ENCODE results near the gene RASGRP1. TPM values are rescaled to one million over a fixed set of nuclear protein-coding genes. Genes with fewer than 3 reads are reported as not detected.

Gene RASGRP1
- polyA plus RNA-seq, 1 of the 3 experiments (the other 2 are of a cell fraction): 0.03 TPM

GRCh38 chr15:38600236-38600635 is 35.6 kb upstream of the RASGRP1 start:
- TF ChIP-seq ELF1 (IDR thresholded peaks at IDR 0.05): no peak
- no peak for TF ChIP-seq FOXM1 (IDR thresholded peaks at IDR 0.05; ENCODE audit: low read depth)
- TF ChIP-seq GATA2 (CRISPR knock-in tag; IDR thresholded peaks at IDR 0.05): no peak
- no peak for TF ChIP-seq EZH2phosphoT487 (IDR thresholded peaks at IDR 0.05; ENCODE audit: borderline replicate concordance, low read depth)
- no peak for TF ChIP-seq USF1 (IDR thresholded peaks at IDR 0.05; ENCODE audit: borderline replicate concordance, low read depth)
- TF ChIP-seq RCOR1 (IDR thresholded peaks at IDR 0.05; ENCODE audit: low read length): no peak
- no peak for TF ChIP-seq POLR2AphosphoS5 (IDR thresholded peaks at IDR 0.05; ENCODE audit: low read depth, low read length)
- no peak for TF ChIP-seq MXI1 (IDR thresholded peaks at IDR 0.05; ENCODE audit: low read depth, low read length)
- TF ChIP-seq TAF1 (IDR thresholded peaks at IDR 0.05; ENCODE audit: borderline replicate concordance, low read depth, low read length): no peak
- TF ChIP-seq MEF2A (IDR thresholded peaks at IDR 0.05; ENCODE audit: borderline replicate concordance, low read depth): no peak
- TF ChIP-seq TEAD4 (IDR thresholded peaks at IDR 0.05; ENCODE audit: borderline replicate concordance, insufficient read depth): no peak
- no peak for TF ChIP-seq RFX5 (IDR thresholded peaks at IDR 0.05; ENCODE audit: low read length)
- peaks cover 14% of the 10 kb centered on the region; the same call in 1 of the 2 replicates for H3K27me3 ChIP-seq (ENCODE audit: insufficient read depth)
- no peak overlapping the region for H3K4me3 ChIP-seq (ENCODE audit: low read depth in 2 of 2, low read length in 1 of 2)
- no peaks in the 10 kb centered on the region for H3K79me2 ChIP-seq (ENCODE audit: insufficient read depth)
- no peaks in the 10 kb centered on the region for H3K9me2 ChIP-seq
- no peak overlapping the region for H3K9ac ChIP-seq
- POLR2A ChIA-PET: no interaction called here
- H3K9me3 ChIP-seq: no peaks in the 10 kb centered on the region
- no peaks in the 10 kb centered on the region for H3K36me3 ChIP-seq (replicated peaks in 1 of 2; ENCODE audit: control insufficient read depth in 1 of 2, insufficient read depth in 2 of 2, low read length in 1 of 2)
- no peaks in the 10 kb centered on the region for H3K4me1 ChIP-seq (ENCODE audit: control insufficient read depth in 1 of 2, insufficient read depth in 2 of 2, low read depth in 1 of 2, low read length in 1 of 2)
- H4K20me1 ChIP-seq (ENCODE audit: insufficient read depth): no peaks in the 10 kb centered on the region
- CTCF ChIA-PET: interaction anchor here (3.0 kb wide), 1 partner anchor 37 kb away, joined by 12 read pairs; the partner anchor contains the start of gene RASGRP1
- no peak for DNase-seq
- WGBS (ENCODE audit: low lambda C conversion rate): 60% methylated on average over 2 of the region's 2 CpGs
- no peaks in the 10 kb centered on the region for H3F3A ChIP-seq (replicated peaks; ENCODE audit: insufficient read depth)
- no peak overlapping the region for H3K27ac ChIP-seq (ENCODE audit: low read depth in 2 of 2, low read length in 1 of 2)
- H3K4me2 ChIP-seq: no peak overlapping the region
- H2AFZ ChIP-seq (ENCODE audit: low read depth): no peak overlapping the region

GRCh38 chr15:38598749-38599148 is 34.1 kb upstream of the RASGRP1 start:
- ChIA-PET CTCF (interaction anchor here (3.0 kb wide), 1 partner anchor 35 kb away, joined by 12 read pairs; the partner anchor contains the start of gene RASGRP1), POLR2A (no interaction called here)
- no peaks in the 10 kb centered on the region for H3K79me2 ChIP-seq (ENCODE audit: insufficient read depth)
- no peaks in the 10 kb centered on the region for H3K4me1 ChIP-seq (ENCODE audit: control insufficient read depth in 1 of 2, insufficient read depth in 2 of 2, low read depth in 1 of 2, low read length in 1 of 2)
- no peak overlapping the region for H3K4me3 ChIP-seq (ENCODE audit: low read depth in 2 of 2, low read length in 1 of 2)
- no peak overlapping the region for H2AFZ ChIP-seq (ENCODE audit: low read depth)
- peaks cover 4% of the 10 kb centered on the region; the same call in 1 of the 2 replicates for H3K27me3 ChIP-seq (ENCODE audit: insufficient read depth)
- no peaks in the 10 kb centered on the region for H3K9me3 ChIP-seq
- H3F3A ChIP-seq (replicated peaks; ENCODE audit: insufficient read depth): no peaks in the 10 kb centered on the region
- no peak overlapping the region for H3K4me2 ChIP-seq
- H3K36me3 ChIP-seq (replicated peaks in 1 of 2; ENCODE audit: control insufficient read depth in 1 of 2, insufficient read depth in 2 of 2, low read length in 1 of 2): no peaks in the 10 kb centered on the region
- H3K9me2 ChIP-seq: no peaks in the 10 kb centered on the region
- WGBS (ENCODE audit: low lambda C conversion rate): 63% methylated on average over 2 of the region's 2 CpGs
- H4K20me1 ChIP-seq (ENCODE audit: insufficient read depth): no peaks in the 10 kb centered on the region
- H3K9ac ChIP-seq: no peak overlapping the region
- H3K27ac ChIP-seq (ENCODE audit: low read depth in 2 of 2, low read length in 1 of 2): no peak overlapping the region
- DNase-seq: no peak
- no peak for TF ChIP-seq MXI1 (IDR thresholded peaks at IDR 0.05; ENCODE audit: low read depth, low read length)
- TF ChIP-seq ELF1 (IDR thresholded peaks at IDR 0.05): no peak
- TF ChIP-seq IRF3 (IDR thresholded peaks at IDR 0.05; ENCODE audit: low read depth, low read length): no peak
- no peak for TF ChIP-seq FOXJ3 (CRISPR knock-in tag; IDR thresholded peaks at IDR 0.05)
- no peak for TF ChIP-seq RFX5 (IDR thresholded peaks at IDR 0.05; ENCODE audit: low read length)

Measured in SK-N-SH (cell line).